Fibroblast of upper back skin (primary cell): ENCODE results near the gene ZNF35.
"Not testable (repeated sequence)": the region's sequence is repeated elsewhere in the genome, so short reads cannot be mapped to it uniquely, and the experiment has no call there.

Source experiments
- DNase-seq: peaks from one replicate; pipeline ENCODE4 v3.0.0-alpha.2; 2013

Gene ZNF35

DNA sequence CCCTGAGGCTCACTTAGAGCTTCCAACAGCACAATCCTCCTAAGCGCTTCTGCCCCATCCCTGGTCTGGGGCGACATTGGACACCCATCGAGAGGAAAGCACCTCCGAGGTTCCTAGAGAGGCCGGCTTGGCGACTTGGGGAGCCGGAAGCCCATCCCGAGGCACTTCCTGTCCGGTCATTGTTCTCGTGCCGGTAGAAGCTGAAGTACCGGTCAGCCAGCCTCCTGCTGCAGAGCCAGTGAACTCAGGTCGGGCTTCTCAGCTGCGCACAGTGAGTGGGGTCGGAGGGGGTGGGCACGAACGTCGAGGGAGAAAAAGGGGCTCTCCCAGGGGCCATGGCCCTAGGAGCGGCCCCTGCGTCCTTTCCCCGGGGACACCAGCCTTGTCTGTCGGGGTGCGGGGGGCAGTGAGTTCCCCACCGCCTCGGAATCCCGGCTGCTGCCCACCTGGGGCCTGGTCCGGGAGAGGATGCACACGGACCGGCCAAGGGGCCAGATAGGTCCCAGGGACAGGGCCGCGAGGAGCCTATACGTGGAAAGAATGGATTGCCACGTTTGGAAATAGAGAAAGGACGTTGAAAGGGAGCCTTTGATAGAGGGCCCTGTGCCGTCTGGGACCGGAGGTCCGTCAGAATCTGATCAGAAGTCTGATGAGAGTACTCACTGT lies at the start of gene ZNF35:
Gene ZNF35 (plus strand): TSS at position 169 of the 666 bp plus-strand sequence. CDS start 2,336 bp downstream, outside the sequence.
- DNase-seq, result peak; percentile 87

DNA sequence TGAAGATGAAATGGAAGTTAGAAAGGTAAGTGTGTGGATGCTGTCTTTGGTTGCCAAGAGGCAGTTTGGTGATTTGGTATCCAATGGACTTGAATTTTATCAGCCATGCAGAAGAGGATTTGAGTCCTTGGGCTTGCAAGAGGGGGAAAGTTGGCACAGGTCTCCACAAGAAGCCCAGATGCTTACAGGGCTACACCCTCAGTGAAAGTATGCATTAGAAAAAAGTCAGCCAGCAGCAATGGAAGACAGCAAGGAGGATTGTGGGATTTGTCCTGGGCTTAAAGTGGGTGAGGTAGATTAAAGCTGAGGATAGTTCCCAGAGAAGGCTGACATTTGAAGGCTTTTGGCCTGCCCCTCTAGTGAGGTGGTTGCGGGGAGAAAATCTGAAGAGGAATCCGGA lies 46.8 kb upstream of the ZNF35 start:
- DNase-seq, result no peak

DNA sequence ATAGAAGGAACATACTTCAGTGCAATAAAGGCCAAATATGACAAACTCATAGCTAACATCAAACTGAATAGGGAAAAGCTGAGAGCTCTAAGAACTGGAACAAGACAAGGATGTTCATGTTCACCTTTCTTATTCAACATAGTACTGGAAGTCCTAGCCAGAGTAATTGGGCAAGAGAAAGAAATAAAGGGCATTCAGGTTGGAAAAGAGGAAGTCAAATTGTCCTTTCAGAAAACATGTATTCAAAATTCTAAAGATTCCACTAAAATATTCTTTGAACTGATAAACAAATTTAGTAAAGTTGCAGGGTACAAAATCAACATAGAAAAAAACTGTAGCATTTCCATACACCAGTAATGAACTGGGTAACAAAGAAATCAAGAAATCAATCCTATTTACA lies 35.9 kb upstream of the ZNF35 start:
- DNase-seq, result no peak

DNA sequence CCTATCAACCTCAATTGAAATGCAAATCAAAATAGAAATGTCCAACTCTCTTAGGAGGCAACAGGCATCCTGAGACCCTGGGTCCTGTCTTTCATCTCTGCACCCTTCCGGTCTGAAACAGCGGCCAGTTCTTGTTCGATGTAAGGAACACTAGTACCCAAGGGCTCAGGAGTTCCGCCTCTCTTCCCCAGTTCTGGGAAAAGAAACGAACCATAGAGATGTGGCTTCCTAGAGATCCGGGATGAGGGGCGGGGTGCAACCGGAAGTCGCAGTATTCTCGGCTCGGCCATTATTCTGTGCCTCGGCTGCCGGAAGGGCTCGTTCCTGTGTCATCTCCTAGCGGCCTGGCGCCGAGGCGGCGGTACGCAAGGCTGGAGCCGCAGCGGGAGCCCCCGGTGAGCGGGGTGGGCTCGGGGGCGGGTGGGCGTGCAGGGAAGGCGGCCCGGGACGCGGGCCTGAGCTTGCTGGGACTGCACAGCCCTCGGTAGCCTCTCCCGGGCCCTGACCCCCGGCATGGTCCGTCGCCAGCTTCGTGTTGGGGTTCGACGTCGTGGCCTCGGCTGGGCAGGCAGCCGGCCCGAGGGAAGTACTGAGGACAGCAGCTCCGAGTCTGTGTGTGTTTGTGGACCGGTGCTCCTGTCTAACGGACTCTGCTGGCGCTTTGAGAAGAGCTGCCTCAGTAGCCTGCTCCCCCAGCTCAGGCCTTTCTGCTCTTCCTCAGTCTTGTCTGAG lies 23.6 kb upstream of the ZNF35 start, which contains the start of gene ZNF197:
Gene ZNF197 (plus strand): TSS at position 288 of the 732 bp plus-strand sequence. CDS start 4,119 bp downstream, outside the sequence.
- DNase-seq, result peak; percentile 91

DNA sequence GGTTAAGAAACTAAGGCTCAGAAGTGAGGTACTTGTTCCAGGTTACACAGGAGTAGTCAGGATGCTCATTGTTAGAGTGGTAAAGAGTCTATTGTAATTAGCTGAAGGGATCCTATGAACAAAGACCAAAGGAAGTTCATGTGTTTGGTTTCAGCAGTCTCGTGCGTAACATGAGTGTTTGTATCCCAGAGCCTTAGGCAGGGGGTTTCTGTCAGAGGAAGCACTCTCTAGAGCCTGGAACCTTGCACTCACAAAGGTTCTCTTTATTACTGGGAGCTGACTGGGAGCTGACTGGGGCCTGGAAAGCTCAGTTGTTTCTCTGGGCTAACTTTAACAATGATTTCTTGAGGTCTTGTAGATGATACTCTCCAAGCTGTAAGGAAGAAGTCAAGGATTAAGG lies 19.8 kb upstream of the ZNF35 start:
- no peak for DNase-seq

DNA sequence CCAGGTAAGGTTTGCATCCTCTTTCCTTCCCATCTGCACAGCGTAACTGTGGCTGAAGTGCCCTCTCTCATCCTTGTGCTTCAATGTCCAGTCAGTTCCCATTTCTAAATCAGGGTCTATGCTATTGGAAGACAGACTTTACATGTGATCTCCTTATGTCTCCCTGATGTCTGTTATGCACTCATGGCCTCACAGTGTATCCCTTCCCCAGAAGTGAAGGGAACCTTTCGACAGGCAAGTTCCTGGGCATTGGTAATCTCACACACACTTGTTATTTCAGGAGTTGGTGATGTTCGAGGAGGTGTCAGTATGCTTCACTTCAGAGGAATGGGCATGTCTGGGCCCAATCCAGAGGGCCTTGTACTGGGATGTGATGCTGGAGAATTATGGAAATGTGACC lies 16.3 kb upstream of the ZNF35 start:
- no peak for DNase-seq

DNA sequence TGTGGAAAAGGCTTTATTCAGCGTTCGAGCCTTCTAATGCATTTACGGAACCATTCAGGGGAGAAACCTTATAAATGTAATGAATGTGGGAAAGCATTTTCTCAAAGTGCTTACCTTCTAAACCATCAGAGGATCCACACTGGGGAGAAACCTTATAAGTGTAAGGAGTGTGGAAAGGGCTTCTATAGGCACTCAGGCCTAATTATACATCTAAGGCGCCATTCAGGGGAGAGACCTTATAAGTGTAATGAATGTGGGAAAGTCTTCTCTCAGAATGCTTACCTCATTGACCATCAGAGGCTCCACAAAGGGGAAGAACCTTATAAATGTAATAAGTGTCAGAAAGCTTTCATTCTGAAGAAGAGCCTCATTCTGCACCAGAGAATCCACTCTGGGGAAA lies 6.2 kb upstream of the ZNF35 start:
- DNase-seq, result no peak

DNA sequence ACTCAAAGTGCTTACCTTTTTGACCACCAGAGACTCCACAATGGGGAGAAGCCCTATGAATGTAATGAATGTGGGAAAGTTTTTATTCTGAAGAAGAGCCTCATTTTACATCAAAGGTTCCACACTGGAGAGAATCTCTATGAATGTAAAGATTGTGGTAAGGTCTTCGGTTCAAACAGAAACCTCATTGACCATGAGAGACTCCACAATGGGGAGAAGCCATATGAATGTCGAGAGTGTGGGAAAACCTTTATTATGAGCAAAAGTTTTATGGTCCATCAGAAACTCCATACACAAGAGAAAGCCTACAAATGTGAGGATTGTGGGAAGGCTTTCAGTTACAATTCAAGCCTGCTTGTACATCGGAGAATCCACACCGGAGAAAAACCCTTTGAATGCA lies 5.5 kb upstream of the ZNF35 start:
- no peak for DNase-seq

DNA sequence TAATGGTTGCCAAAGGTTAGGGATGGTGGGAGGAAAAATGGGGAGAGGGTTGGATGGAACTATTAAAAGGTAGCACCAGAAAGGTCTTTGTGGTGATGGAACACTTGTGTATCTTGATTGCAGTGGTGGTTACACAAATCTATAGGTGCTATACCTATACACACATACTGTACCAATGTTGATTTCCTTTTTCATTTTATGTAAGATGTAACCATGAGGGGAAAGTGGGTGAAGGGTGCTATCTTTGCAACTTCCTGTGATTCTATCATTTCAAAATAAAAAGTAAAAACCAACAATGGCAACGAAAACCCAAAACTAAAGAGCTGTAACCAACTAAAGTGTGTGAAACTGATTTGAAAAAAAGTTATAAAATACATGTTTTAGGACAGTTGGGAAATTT lies 761 bp upstream of the ZNF35 start:
- DNase-seq, result no peak

DNA sequence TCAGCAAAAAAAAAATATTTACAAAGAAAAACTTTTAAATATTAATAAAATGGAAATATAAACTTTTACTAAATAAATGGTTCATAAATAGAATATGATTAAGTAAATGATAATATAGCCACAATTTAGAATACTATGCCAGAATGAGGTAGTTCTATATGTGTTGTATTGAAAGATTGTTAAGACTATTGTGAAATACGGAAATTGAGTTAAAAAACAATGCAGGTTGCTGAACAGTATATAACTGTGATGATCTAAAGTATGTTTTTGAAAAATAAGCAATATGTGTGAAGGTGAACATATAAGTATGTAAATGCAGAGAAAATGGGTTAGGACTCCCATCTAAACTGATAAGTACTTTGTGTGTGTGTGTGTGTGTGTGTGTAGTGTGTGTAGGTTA lies 1.2 kb downstream of the ZNF35 start:
- DNase-seq, result no peak

DNA sequence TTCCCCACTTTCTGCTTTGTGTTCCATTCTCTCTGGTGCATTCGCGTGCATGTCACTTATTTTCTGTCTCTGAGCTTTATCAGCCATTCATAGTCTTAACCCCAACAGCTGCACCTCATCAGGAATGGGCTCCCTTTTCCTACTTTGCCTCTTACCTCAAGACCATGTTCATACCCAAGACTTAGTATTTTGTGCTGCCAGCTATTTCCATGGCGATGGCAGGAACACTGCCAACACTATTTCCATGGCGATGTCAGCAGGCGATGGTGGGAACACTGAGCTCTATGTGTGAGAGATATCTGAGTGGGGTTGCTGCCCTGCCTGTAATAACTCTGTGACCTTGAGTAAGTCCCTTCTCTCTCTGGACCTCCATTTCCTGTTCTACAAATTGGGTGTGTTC lies 5.5 kb downstream of the ZNF35 start:
- DNase-seq, result no peak

DNA sequence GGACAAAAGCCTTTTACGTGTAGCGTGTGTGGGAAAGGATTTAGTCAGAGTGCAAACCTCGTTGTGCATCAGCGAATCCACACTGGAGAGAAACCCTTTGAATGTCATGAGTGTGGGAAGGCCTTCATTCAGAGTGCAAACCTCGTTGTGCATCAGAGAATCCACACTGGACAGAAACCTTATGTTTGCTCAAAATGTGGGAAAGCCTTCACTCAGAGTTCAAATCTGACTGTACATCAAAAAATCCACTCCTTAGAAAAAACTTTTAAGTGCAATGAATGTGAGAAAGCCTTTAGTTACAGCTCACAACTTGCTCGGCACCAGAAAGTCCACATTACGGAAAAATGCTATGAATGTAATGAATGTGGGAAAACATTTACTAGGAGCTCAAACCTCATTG lies 10.5 kb downstream of the ZNF35 start:
- DNase-seq, result no peak

DNA sequence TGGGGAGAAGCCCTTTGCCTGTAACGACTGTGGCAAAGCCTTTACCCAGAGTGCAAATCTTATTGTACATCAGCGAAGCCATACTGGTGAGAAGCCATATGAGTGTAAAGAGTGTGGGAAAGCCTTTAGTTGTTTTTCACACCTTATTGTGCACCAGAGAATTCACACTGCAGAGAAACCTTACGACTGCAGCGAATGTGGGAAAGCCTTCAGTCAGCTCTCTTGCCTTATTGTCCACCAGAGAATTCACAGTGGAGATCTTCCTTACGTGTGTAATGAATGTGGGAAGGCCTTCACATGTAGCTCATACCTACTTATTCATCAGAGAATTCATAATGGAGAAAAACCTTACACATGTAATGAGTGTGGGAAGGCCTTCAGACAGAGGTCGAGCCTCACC lies 10.9 kb downstream of the ZNF35 start:
- DNase-seq, result no peak

DNA sequence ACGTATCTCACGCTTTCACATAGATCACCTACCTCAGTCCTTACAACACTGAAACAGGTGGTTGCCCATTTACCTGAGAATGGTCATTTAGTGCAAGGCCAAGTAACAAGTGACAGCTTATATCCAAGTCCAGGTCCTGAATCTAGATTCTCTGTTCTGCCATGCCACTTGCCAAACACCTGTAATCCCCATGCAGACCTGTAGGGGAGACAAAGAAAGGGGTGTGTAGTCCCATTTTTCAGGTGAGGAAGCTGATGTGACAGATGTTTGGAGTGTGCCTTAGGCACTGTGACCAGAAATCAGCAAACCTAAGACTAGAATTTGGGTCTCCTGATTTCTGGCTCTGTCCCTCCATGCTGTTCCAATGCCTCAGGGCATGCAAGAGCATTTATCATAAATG lies 12.7 kb downstream of the ZNF35 start:
- no peak for DNase-seq

DNA sequence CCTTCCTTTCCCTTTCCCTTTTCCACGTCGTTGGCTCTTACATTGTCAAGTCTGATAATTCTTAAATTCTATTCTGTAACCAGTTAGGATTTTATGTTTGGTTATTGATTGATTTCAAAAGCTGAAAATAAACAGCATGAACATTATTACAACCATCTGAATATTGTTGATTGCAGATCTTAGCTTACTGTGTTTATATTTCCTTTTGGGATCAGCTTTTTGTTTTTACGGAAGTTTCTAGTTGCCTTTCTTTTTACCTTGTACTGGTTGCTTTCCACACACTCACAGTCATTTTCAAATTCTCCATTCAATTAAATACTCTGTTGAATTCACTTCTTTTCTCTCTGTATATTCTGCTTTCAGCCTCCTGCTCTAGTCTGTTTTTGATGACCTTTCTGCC lies 16.6 kb downstream of the ZNF35 start:
- no peak for DNase-seq

DNA sequence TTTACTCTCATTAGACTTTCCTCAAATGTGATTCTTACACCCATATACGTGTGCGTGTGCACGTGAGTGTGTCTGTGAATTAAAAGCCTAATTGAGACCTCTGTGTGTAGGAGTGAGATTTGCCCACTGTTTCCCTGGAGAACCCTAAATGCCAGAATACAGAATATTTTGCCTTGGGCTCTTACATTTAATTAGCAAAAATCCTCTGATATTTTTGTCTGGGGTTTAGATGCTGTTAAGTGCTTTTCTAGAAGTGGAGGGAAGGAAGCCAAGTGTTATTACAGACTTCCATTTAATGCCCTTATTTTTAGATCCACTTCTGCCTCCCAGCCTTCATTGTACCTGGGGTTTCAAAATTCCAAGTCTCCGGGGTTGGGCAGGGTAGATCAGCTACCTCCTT lies 17.8 kb downstream of the ZNF35 start:
- no peak for DNase-seq

DNA sequence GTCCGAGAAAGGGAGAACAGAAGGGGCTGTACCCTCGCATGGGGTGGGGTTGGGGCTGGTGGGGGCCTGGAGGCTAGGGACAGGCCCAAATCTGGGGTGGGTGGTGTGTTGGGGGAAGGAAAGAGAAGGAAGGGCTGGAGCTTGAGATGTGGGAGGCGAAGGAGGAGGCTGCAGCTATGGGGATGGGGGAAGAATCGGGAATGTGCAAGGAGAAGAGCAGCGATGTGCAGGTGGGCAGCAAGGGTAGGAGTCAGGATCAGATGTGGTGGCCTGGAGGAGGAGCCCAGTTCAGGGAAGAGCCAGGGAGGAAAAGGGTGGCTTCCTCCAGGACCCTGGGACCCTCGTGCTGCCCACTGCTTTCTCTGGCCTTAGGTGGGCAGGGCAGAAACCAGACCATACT lies 21.2 kb downstream of the ZNF35 start:
- no peak for DNase-seq

DNA sequence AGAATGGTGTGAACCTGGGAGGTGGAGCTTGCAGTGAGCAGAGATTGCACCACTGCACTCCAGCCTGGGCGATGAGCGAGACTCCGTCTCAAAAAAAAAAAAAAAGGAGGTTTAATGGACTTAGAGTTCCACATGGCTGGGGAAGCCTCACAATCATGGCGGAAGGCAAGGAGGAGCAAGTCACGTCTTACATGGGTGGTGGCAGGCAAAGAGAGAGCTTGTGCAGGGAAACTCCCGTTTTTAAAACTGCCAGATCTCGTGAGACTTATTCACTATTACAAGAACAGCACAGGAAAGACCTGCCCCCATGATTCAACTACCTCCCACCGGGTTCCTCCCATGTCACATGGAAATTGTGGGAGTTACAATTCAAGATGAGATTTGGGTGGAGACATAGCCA lies 24.9 kb downstream of the ZNF35 start:
- not testable (repeated sequence) for DNase-seq

DNA sequence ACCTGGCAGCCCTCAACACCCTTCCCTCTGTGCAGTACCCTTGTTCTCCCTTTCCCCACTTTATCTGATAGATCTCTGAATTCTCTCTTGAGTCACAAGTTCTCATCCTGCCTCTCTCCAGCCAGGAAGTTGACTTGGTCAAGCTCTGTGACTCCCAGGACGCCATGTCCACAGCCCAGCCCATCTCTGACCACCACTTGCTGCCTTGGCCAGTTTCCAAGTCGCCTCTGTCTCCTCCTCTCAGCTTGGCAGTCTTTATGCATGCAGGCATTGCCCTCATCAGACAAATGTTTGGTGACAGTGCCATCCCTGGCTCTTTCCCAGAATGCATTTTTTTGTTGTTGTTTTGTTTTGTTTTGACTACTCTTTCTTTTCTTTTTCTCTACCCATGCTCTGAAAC lies 25.7 kb downstream of the ZNF35 start:
- DNase-seq, result no peak

DNA sequence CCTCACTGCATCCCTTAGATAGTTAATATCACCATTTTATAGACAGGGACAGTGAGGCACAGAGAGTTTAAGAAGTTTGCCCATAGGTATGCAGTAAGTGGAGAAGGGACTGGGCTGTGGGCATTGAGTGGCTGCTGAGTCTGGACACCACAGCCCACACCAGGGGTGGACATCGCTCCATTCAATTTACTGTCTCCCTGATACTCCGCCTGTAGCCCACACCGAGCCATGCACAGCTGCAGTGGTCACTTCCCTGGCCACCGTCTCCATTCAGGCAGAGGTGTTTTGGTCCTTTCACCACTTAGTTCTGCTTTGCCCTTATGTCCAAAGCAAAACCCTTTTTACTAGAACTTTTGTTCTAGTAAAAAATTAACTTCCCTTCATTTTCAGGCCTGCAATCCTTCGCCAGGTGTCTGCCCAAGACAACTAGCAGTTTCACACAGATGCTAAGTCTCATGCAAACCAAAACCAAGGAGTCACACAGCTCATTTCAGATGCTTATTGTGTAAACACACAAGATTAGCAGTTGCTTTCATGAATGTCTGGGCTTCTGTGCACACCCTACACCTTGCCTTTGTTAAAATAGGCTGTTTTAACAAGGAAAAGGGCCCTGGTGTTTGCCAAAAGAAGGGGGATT lies 30.1 kb downstream of the ZNF35 start:
- no peak for DNase-seq

DNA sequence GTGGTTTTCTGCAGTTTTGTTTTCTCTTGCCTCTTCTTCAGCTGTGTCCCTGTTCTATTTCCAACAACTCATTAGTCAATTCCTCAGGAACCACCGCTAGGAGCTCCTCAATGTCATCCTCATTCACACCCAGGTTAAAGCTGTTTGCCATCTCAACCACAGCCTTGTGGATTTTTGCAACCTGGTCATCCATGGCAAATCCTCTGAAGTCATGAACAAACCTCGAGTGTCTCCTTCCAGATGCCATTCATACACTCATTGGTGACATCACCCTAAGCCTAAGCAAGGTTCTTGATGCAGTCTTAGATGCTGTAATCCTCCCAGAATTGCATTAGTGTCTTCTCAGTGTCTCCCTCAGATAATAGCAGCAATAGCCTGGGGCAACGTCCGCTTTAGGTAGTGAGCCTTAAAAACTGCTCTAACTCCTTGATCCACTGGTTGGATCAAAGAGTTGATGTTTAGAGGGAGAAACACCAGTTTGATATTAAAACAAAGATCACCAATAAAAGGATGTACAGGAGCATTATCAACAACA lies 32.5 kb downstream of the ZNF35 start:
- no peak for DNase-seq

DNA sequence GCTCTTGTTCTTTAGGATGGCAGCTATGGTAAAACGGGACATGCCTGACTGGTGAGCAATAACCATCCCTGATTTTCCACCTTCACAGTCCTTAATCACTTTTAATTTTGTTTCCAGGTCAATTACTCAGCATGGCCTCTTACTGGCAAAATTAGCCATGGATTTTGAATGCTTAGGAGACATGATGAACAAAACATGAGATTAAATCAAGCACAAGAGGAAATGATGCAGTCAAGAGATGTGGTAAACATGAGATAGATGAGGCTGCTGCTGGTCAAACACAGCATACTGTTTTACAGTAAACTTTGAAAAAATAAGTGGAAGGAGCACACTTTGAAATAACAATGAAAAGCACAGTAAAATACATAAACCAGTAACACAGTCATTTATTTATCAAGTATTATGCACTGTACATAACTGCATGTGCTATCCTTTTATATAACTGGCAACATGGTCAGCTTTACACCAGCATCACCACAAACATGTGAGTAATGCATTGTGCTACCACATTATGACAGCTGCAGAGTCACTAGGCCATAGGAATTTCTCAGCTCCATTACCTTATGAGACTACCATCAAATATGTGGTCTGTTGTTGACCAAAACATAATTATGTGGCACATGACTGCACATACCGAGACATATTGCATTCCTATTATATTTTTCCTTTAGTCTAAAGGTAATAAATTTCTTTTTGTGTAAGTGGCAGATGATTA lies 33.8 kb downstream of the ZNF35 start:
- peak; percentile 31 for DNase-seq

DNA sequence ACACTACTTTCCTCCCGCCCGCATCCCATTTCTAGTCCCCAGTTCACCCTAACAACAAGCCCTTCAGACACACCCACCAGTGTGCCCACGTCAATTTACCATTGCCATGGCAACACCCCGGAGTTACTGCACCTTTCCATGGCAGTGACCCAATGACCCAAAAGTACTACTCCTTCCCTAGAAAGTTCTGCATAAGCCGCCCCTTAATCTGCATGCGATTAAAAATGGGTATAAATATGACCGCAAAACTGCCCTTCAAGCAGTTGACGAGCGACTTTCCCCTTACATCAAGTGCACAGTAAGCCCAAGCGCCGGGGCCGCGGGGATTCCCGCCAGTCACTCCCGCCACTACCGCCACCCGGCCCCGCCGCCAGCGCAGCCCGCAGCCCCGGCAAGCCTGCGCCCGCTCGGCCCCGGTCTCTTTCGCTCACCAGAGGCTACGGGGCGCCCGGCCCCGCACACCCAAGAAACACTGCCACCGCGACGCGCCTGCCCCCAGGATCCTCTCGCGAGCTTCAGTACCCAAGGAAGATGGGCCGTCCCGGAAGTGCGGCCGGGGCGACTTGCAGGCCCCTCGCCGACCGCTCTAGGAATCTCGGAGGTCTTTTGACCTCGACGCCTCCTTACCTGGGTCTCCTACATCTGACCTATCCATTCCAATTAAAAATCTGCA lies 36.7 kb downstream of the ZNF35 start:
- peak; percentile 81 for DNase-seq
